ENCODE results near the gene DSCAM.

The DSCAM gene

GRCh38 chr21:40618191-40618973 is 228.6 kb downstream of the DSCAM start:
- DNase-seq: no peak

- DNase-seq: no peak
These were observed 230.6 kb downstream of the DSCAM start for GRCh38 chr21:40616377-40616704.

DNA sequence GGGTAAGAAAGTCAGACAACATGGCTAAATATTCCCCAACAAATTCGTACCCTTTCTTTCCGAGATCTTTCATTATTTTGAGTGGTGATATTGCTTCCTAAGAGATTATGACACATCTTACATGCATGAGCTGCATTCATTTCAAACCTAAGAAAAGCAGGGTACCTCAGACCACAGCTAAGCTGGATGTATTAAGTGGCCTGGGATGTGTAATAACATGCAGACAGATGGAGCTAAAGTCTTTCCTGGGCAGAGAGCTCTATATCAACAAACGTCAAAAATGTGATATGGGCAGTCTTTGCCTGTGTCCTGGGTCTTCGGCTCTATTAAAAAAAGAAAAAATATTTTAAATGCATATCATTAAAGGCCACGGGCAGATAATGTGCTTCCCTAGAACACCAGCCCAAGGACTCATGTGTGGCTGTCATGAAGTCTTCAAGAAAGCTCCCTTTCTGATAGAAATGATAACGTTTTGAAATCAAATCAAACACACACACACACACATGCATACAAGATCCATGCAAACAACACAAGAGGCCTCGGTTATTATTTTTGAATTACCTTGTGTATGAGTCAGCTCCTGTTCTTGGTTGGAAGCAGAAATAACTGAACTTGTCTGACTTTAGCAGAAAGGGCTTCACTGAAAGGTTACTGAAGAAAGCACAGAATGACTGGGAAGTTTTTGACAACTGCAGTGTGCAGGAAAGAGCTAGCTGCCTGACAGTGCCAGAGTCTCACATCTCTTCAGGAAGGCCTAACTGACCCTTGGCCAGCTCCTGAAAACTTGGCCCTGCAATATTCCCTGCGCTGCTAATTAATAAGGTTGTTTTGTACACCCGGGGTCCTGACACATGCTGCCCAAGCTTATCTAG is 231.2 kb downstream of the DSCAM start:
- DNase-seq: no peak

DNA sequence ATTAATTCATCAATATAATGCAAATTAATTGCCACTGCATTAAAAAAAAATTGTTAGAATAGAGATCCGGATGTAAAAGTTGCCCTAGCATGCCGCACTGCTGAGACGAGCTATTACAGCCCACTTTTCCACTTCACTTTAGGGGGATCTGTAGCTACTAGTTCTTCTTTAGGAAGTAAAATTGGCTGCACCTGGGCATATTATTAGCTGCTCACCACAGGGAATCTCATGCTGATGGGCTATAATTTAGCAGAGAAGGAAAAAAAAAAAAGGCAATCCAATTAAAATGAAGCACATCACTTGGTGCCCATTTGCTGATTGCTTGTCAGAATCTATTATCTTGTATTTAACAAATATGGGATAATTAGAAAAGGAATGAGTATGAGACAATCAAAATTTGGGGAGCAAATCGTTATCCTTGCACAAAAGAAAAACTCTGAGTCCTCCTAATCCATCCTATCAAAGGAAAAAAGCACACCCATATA is 233.4 kb downstream of the DSCAM start:
- DNase-seq: no peak

DNA sequence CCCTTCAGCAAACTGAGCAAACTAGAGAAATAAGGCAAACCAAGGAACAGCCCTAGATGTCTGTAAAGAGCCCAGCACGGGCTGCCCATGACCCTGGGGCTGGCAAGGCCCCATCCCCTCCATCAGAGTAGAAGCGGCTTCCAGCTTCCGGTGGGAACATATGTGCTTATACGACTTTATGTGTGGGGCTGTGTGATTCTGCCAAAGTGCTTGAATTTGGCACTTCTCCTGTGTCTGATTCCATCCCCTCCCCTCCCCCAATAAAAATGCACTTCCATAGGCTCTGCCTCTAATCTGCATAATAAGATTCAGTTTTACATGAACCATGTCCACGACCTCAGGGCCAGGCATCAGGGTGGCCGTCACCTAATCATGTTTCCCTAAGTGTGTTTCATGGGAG is 236.6 kb downstream of the DSCAM start:
- DNase-seq: no peak

DNA sequence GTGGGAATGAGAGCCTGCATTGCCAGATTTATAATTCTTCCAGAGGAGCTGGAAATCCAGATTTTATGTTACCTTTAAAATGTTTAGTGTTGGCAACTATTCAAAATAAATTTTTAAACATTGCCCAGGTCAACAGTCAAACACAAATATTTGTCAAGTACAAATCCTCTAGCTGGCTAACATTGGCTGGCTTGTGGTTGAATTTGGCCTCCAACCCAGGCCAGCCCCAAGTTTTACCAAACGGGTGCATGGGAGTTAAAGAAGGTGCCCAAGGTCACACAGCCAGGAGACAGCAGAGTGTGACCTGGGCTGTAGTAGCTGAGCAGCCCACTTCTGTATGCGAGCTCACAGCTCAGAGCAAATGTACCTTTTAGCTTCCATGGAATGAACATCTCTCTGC is 240.6 kb downstream of the DSCAM start:
- DNase-seq: no peak

DNA sequence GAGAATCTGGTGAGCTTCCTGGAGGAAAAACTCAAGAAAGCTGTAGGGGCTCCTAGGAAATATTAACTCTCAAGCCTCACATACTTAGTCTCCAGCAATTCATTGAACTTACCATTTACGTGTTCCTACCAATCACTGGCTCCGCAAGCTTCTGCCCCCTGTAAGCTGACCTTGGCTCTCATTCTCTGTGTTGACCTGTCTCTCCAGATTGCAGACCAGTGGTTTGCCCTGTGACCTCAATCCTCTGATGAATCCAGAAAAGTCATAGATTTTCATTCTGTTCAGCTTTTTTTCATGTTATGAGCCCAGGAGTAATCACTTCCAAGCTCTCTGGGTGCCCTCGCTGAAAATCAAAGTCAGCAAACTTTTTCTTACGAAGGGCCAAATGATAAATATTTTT is 241.9 kb downstream of the DSCAM start:
- no peak for DNase-seq

DNA sequence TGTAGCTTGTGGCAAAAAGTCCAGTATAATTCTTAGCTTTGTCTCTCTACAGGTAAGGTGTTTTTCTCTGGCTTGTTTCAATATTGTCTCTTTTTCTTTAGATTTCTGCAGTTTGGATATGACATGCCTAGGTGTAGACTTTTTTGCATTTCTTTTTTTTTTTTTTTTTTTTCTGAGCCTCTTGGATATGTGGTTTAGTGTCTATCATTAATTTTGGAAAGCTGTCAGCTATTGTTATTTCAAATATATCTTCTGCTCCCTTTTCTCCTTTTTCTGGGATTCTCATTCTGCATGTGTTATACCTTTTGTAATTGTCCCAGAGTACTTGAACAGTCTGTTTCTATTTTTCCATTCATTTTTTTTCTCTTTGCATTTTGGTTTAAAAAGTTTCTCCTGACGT is 243.2 kb downstream of the DSCAM start:
- DNase-seq: no peak

GRCh38 chr21:40602080-40602479 is 244.9 kb downstream of the DSCAM start:
- peak in 1 of 58 donors; percentile 2 for DNase-seq

- peak in 3 of 58 donors; percentile 4 to 7 (median 4) for DNase-seq
These were observed 251.2 kb downstream of the DSCAM start for GRCh38 chr21:40595806-40596205.

GRCh38 chr21:40587736-40588346 is 259.1 kb downstream of the DSCAM start:
- DNase-seq: peak in 1 of 58 donors; percentile 21

GRCh38 chr21:40586575-40586974 is 260.4 kb downstream of the DSCAM start:
- no peak for DNase-seq

GRCh38 chr21:40577285-40578043 is 269.5 kb downstream of the DSCAM start:
- DNase-seq: no peak

DNA sequence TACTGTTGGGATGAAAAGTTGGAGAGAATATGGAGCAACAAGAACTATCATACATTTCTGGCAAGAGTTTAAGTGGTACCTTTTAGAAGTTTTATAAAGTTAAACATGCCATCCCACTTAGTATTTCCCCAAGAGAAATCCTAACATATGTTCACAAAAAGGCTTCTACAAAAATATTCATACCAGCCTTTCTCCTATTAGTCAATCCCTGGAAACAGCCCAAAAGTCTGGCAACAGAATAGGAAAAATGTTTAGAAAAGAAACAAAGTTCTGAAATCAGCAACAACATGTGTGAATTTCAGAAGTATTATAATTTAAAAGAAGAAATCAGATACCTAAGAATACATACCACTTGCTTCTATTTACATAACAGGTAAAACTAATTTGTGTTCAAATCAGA is 271.0 kb downstream of the DSCAM start:
- no peak for DNase-seq

GRCh38 chr21:40569357-40569756 is 277.6 kb downstream of the DSCAM start:
- DNase-seq: no peak

- DNase-seq: no peak
These were observed 278.2 kb downstream of the DSCAM start for GRCh38 chr21:40568807-40569206.

- DNase-seq: no peak
These were observed 279.5 kb downstream of the DSCAM start for GRCh38 chr21:40567501-40567900.

DNA sequence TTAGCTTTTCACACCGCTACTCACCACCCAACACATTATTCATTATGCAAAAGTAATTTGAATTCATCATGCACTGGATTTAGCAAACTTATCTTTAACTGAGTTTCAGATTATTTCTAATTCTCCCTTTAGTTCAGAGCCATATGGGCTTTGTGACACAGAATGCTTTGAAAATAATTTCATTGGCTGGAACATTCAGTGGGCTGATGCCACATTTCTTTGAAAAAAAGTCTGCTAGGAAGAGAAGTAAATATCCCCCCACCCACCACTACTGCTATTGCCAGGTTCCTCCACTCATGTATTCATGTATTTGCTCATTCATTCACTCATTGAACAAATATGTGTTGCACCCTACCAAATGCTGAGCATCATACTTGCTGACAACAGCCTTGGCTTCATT is 280.5 kb downstream of the DSCAM start:
- no peak for DNase-seq

DNA sequence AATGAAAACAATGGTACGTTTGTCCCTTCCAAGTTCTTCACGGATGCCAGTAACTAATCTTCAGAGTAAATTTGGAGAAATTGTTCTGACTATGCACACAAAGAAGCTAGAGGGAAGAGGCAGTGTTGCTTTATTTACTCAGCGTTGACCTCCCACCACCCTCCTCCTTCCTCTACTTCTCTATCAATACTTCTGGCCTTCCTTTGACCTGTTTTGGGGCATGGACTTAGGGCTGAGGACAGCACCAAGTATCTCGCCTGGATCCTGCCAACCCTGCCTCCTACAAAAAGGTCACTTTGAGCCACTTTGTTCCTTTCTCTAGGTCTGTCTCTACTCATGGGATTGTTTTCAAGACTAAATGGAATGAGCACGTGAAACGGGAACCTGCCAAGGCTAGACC is 282.6 kb downstream of the DSCAM start:
- DNase-seq: no peak

GRCh38 chr21:40563900-40564299 is 283.1 kb downstream of the DSCAM start:
- no peak for DNase-seq

DNA sequence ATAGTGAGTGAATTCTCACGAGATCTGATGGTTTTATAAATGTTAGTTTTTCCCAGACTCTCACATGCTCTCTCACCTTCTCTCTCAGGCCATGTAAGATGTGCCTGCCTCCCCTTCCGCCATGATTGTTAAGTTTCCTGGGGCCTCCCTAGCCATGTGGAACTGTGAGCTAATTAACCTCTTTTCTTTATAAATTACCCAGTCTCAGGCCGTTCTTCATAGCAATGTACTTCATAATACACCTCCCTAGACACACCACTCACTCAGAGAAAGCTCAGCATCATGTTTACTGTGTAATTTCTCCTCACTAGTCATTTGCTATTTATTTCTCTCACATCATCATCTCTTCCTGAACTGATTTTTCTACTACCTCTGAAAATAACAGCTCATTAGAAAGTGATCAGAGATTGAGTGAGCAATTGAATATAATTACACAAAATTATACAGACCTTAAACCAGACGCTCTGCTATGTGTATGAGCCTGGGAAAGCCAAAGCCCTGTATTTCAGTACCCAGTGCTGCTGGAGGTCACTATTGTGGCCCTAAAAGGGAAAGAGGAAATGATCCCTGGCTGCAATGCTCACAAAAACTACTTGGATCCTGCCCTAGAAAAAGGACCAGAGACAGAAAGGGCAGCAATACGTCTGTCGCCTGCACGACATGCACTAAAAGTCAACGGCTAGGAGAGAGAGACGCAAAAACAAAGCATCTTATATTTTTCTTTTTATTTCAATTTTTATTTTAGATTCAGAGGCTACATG is 284.5 kb downstream of the DSCAM start:
- no peak for DNase-seq

Data from anterior cingulate cortex (tissue), 58 donors.